Measurements from ENCODE around the gene STYX. TPM values are rescaled to one million over a fixed set of nuclear protein-coding genes. Genes with fewer than 3 reads are reported as not detected.
"Not testable (repeated sequence)": the region's sequence is repeated elsewhere in the genome, so short reads cannot be mapped to it uniquely, and the experiment has no call there.

Gene STYX
- total and polyA plus RNA-seq, 10 of the 15 experiments (the other 5 are each of a cell fraction or from before 2014, with no cell fraction given) = 5.0 to 15.3 (median 9.5) TPM

DNA sequence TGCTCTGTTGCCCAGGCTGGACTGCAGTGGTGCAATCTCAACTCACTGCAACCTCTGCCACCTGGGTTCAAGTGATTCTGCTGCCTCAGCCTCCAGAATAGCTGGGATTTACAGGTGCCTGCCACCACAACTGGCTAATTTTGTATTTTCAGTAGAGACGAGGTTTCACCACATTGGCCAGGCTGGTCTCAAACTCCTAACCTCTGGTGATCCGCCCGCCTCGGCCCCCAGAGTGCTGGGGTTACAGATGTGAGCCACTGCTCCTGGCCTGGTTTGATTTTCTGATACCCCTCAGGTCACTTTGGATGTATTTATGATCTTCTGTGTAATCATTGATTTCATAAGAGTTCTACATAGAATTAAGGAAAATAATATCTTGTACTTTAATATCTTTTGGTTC is 33.0 kb downstream of the STYX start:
- H3K4me2 ChIP-seq (ENCODE audit: control insufficient read depth, insufficient read depth) = not testable (repeated sequence)

DNA sequence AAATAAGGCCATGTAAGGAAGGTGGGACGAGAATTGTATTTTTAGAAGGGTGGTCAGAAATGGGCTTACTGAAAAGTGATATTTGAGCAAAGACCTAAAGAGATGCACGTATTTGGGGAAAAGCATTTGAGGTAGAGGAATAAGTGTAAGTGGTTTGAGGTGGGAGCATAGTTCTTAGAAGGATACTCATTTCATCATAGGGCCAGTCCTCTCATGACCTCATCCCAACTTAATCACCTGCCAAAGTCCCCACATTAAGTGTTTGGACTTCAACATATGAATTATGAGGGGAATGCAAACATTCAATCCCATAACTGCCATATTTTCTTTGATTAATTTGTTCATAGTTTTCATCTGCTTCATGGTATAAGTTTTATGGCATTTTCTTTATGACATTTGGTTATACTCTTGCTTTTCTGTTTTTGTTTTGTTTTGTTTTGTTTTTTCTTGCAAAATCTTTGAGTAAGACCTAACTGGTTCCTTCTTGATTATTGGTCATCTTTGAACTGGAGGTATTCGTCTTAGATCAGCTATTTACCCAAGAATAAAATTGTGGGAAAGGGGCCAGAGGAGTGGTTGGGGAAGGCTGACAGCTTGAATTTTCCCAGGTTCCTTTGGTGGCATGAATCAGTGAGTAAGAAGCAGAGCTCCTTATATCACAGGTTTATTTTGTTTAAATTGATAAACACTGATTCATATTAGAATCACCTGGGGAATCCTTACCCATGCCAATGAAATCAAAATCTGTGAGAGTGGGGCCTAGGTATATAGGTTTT is 37.3 kb downstream of the STYX start:
- intact Hi-C loops (cut with micrococcal nuclease; ENCODE audit: unreplicated experiment) (no loop called here), in situ Hi-C loops (cut with MboI) (no loop called here)
- ChIA-PET CTCF (no interaction called here), SMC1A (ENCODE audit: uncharacterized antibody, unreplicated experiment) (interaction anchor here (0.6 to 1.2 kb wide), 2 partner anchors 23 to 851 kb away, joined by 3 to 6 read pairs; no protein-coding TSS in a partner anchor), POLR2A (no interaction called here), RAD21 (ENCODE audit: unreplicated experiment) (no interaction called here)
- Histone ChIP-seq H3K4me3 (no peak overlapping the region), H3K9ac (ENCODE audit: control insufficient read depth, insufficient read depth, low read length) (no peak overlapping the region), H3K79me2 (ENCODE audit: control insufficient read depth, insufficient read depth, low read length) (no peaks in the 10 kb centered on the region), H3K4me2 (ENCODE audit: control insufficient read depth, insufficient read depth) (no peak overlapping the region), H3K27me3 (replicated peaks in 1 of 2; ENCODE audit: control insufficient read depth in 2 of 2, insufficient read depth in 2 of 2, low read length in 1 of 2) (no peaks in the 10 kb centered on the region), H4K20me1 (ENCODE audit: control insufficient read depth, insufficient read depth) (no peaks in the 10 kb centered on the region), H3K9me3 (replicated peaks; ENCODE audit: control insufficient read depth, insufficient read depth, low read length) (no peaks in the 10 kb centered on the region), H2AFZ (ENCODE audit: control insufficient read depth, low read depth, low read length) (no peak overlapping the region), H3K36me3 (ENCODE audit: control insufficient read depth in 2 of 2, insufficient read depth in 2 of 2, low read length in 1 of 2) (peaks cover 0 to 11% of the 10 kb centered on the region in 2 experiments; a peak in 1 of 4 replicates), H3K4me1 (ENCODE audit: control insufficient read depth, insufficient read depth, low read length) (no peaks in the 10 kb centered on the region), H3K27ac (ENCODE audit: control insufficient read depth, insufficient read depth) (no peak overlapping the region)
- FAIRE-seq (no peak), ATAC-seq (no peak), DNase-seq (ENCODE audit: low read depth, low spot score) (no peak)
- BruUV-seq (replicated peaks) = no TSS peak
- WGBS (ENCODE audit: insufficient coverage, insufficient replicate concordance, low lambda C conversion rate, missing lambda C conversion rate) = 94% methylated on average over 3 of the region's 3 CpGs
- TF ChIP-seq POU2F2 (IDR thresholded peaks at IDR 0.05; ENCODE audit: borderline replicate concordance, low read depth, low read length) (no peak), RUNX3 (IDR thresholded peaks at IDR 0.05; ENCODE audit: low read length) (no peak), ZBED1 (IDR thresholded peaks at IDR 0.05; ENCODE audit: borderline replicate concordance) (no peak), RAD51 (IDR thresholded peaks at IDR 0.05) (no peak), CEBPB (IDR thresholded peaks at IDR 0.05; ENCODE audit: borderline replicate concordance in 1 of 2, low read depth in 2 of 2, low read length in 2 of 2) (no peak), TARDBP (IDR thresholded peaks at IDR 0.05; ENCODE audit: borderline replicate concordance) (no peak), KLF5 (IDR thresholded peaks at IDR 0.05; ENCODE audit: partially characterized antibody) (no peak), SREBF2 (IDR thresholded peaks at IDR 0.05; ENCODE audit: low read length) (no peak), SUPT20H (IDR thresholded peaks at IDR 0.05; ENCODE audit: borderline replicate concordance, control insufficient read depth, low read depth, low read length) (no peak), IRF4 (IDR thresholded peaks at IDR 0.05; ENCODE audit: low read depth, low read length) (no peak), NRF1 (conservative IDR thresholded peaks at IDR 0.05; ENCODE audit: low read depth, low read length) (no peak)
- TF ChIP-seq, protein P1, sequence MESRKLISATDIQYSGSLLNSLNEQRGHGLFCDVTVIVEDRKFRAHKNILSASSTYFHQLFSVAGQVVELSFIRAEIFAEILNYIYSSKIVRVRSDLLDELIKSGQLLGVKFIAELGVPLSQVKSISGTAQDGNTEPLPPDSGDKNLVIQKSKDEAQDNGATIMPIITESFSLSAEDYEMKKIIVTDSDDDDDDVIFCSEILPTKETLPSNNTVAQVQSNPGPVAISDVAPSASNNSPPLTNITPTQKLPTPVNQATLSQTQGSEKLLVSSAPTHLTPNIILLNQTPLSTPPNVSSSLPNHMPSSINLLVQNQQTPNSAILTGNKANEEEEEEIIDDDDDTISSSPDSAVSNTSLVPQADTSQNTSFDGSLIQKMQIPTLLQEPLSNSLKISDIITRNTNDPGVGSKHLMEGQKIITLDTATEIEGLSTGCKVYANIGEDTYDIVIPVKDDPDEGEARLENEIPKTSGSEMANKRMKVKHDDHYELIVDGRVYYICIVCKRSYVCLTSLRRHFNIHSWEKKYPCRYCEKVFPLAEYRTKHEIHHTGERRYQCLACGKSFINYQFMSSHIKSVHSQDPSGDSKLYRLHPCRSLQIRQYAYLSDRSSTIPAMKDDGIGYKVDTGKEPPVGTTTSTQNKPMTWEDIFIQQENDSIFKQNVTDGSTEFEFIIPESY (IDR thresholded peaks at IDR 0.05) = no peak
- TF ChIP-seq, protein P2, sequence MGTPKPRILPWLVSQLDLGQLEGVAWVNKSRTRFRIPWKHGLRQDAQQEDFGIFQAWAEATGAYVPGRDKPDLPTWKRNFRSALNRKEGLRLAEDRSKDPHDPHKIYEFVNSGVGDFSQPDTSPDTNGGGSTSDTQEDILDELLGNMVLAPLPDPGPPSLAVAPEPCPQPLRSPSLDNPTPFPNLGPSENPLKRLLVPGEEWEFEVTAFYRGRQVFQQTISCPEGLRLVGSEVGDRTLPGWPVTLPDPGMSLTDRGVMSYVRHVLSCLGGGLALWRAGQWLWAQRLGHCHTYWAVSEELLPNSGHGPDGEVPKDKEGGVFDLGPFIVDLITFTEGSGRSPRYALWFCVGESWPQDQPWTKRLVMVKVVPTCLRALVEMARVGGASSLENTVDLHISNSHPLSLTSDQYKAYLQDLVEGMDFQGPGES (IDR thresholded peaks at IDR 0.05) = no peak

More for the DNA sequence above, 33.0 kb downstream of the STYX start:
- FAIRE-seq; H3K27ac ChIP-seq (ENCODE audit: control insufficient read depth, insufficient read depth); intact Hi-C loops (cut with micrococcal nuclease; ENCODE audit: unreplicated experiment); H3K4me3 ChIP-seq; BruUV-seq (replicated peaks); DNase-seq (ENCODE audit: low read depth, low spot score); H3K79me2 ChIP-seq (ENCODE audit: control insufficient read depth, insufficient read depth, low read length); CTCF ChIA-PET; H3K9ac ChIP-seq (ENCODE audit: control insufficient read depth, insufficient read depth, low read length); H3K27me3 ChIP-seq (replicated peaks in 1 of 2; ENCODE audit: control insufficient read depth in 2 of 2, insufficient read depth in 2 of 2, low read length in 1 of 2); POLR2A ChIA-PET; H3K9me3 ChIP-seq (replicated peaks; ENCODE audit: control insufficient read depth, insufficient read depth, low read length); SMC1A ChIA-PET (ENCODE audit: uncharacterized antibody, unreplicated experiment); H3K36me3 ChIP-seq (ENCODE audit: control insufficient read depth in 2 of 2, insufficient read depth in 2 of 2, low read length in 1 of 2); ATAC-seq; H2AFZ ChIP-seq (ENCODE audit: control insufficient read depth, low read depth, low read length); in situ Hi-C loops (cut with MboI); H3K4me1 ChIP-seq (ENCODE audit: control insufficient read depth, insufficient read depth, low read length); H4K20me1 ChIP-seq (ENCODE audit: control insufficient read depth, insufficient read depth): not testable (repeated sequence)
- RAD21 ChIA-PET (ENCODE audit: unreplicated experiment) = interaction anchor here (0.6 kb wide), 1 partner anchor 31 kb away, joined by 3 read pairs; no protein-coding TSS in a partner anchor
- 99% methylated on average over 4 of the region's 4 CpGs for whole genome bisulfite sequencing (ENCODE audit: insufficient coverage, insufficient replicate concordance, low lambda C conversion rate, missing lambda C conversion rate)

Data from GM12878 (cell line).